GM21737 (cell line): ENCODE measurements around the gene SUGCT.

Source experiments
- ATAC-seq: cut with Tn5 transposase; IDR thresholded peaks from one replicate; pipeline ENCODE4 v1.9.1; 2021; ENCODE audit warnings: mild to moderate bottlenecking, moderate library complexity; ENCODE audit not compliant: unreplicated experiment

SUGCT gene

DNA sequence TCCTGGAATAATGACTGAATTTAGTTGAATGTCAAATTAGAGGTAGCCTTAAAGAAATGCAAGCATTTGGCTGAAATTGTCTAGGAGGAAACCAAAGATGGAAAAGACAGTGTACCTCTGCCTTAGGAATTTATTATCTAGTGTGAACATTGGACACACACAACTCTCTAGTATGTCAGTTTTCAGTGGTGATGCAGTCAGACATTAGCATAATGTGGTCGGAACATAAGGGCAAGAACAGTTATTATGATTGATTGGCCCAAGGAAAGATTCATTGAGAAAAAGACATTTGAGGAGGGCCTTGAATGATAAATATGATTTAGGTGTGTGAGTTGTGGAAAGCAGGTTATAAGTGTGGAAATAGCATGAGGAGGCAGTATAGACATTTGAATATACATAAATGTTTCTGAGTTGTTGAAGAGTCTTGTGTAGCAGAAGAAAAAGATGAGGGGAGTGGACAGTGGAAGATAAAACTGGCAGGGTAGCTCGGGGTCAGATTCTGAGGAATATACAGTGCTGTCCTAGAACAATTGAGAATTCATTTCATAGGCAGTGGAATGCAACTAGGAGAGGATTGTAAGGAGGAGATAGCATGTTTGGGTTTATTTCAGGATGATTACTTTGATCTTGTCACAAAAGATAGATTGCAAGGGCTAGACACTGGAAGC, 414.7 kb downstream of the SUGCT start:
- ATAC-seq: no peak

DNA sequence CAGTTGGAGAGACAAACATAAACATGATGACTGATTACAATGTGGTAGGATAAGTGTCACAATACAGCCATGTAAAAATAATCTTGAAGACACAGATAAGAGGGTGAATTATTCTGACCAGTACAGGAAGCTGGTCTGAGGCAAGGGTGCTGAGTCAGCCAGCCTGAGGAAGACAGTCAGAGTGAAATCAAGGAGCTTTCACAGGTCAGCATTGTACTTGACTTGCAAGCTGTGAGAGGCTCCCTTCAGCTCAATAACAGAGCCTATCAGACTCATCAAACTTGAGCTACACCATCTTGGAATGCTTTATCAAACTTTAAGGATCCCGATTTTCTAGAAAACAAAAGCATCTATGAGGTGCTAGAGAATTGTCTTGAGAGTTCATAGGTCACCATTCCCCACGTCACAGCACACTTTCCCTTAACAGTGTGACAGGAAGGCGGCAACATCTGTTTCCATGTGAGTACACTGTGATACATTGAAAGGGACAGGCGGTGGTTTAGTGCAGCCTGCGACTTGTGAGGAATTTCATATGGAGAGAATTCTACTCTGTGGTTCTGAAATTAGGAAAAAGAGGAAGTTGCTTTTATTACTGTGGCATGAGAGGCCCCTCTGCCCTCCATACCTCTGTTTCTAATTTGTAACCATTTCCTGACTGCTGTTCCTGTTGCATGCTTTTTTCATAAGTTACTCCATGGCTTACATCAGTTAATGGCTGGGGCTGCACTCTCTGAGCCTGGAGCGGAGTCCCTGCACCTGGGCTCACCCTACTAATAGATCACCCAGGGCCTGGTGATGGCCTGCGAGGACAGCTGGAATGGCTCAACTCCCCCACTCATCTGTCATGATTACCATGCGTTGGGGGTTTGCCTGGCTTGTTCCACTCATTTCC, 417.1 kb downstream of the SUGCT start:
- ATAC-seq: peak; percentile 83

- ATAC-seq: no peak
These were observed 425.9 kb downstream of the SUGCT start for GRCh38 chr7:40560672-40561071.

DNA sequence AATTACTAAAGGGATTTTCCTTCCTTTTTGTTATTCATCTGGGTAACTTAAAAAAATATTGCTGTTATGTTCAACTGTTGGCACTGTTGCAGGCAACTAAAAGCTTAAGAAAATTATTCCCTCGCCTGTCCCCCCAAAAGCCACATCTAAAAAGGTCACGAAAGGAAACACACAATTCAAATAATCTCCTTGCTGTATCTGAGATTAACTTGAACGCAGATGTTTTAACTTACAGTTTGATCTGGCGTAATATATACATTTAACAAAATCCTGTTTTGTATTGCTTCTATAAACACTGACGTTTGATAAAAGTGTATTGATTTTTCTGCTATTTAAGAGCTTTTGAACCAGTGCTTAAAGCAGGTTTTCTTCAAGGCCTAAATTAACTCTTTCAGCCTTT, 432.1 kb downstream of the SUGCT start:
- no peak for ATAC-seq

DNA sequence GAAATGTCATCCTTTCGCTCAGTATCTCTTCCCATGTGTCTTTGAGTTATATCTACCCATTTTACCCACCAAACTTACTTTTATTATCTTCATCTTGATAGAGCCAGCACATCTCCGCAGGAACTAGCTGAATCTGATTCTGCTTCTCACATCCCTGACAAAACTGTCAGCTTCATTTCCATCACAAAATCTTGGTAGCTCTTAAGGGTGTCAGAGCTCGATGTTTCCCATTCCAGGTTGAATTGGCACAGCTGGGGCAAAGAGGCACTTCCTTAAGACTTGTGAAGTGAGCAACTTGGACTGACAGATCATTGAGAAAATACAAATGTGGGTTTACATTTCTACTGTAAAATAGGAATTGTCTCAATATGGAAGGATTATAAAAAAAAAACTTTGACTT, 434.5 kb downstream of the SUGCT start:
- ATAC-seq: no peak

GRCh38 chr7:40570223-40570622, 435.4 kb downstream of the SUGCT start:
- no peak for ATAC-seq

DNA sequence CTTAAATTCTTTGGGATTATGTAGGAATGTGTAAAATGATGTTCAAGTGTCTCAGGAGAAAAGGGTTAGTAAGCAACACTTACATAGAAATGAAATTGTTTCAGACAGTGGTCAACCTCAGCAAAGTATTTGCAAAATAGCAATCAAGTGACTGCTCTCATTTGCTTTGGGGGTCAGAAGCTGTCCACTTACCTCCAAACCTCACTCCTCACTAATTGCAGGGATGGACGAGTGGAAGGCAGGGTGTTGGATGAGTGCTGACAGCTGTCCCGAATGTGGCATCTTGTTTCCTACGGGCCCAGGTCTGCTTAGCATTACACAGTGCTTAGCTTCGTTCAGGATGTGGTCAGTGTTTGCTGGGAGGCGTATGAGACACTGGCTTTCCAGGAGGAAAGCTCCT, 437.0 kb downstream of the SUGCT start:
- no peak for ATAC-seq

DNA sequence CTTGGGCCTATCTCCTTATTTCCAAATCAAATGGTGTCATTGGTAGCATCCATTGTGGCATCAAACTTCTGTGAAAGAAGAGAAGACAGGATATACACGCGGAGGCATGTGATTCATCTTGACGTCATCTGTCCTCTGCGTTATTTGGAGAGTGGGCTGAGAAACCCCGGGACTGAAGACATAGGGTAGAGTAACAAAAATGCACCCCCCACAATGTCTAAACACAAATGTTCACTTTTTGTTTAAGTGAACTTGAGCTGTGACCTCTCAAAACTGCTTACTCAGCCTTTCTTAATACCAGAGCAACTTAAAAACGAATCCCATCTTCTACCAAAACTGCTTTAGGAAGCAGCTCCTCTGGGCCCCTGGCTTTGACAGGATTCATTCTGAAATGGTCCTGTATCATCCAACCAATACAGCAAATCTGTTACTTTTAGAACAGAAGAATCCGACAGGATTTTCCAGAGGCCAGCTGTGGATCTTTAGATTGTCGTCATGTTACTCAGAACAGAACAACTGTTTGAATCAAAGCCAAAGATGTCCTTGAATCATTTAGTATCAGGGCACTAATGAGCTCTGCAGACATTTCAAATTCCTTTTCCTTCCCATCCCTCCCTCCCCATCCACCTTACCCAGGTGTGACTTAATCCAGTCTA, 438.1 kb downstream of the SUGCT start:
- no peak for ATAC-seq

DNA sequence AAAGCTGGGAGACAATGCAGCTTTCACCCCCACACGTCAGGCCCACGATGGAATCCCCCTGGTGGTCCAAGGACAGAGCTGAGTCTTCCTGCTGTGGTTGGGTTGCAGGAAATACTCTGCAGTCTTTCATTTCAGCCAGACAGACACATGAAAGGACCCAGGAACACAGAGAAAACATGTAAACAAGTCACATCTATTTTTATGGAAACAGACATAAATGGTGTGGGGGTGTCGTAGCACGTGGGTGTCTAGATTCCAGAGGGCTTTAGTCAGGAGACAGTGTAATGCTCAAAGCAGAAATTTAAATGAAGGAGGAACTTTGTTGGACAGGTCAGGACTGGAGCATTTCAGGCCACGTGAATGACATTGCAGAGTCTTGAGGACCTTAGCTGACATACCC, 444.6 kb downstream of the SUGCT start:
- ATAC-seq: no peak

- no peak for ATAC-seq
These were observed 446.0 kb downstream of the SUGCT start for GRCh38 chr7:40580776-40581175.

- ATAC-seq: no peak
These were observed 447.7 kb downstream of the SUGCT start for GRCh38 chr7:40582539-40582938.

- ATAC-seq: no peak
These were observed 449.1 kb downstream of the SUGCT start for GRCh38 chr7:40583667-40584444.

GRCh38 chr7:40584667-40585433, 450.0 kb downstream of the SUGCT start:
- no peak for ATAC-seq

GRCh38 chr7:40586197-40586596, 451.4 kb downstream of the SUGCT start:
- ATAC-seq: no peak

GRCh38 chr7:40587419-40587818, 452.6 kb downstream of the SUGCT start:
- ATAC-seq: no peak

- no peak for ATAC-seq
These were observed 460.3 kb downstream of the SUGCT start for GRCh38 chr7:40595129-40595528.

DNA sequence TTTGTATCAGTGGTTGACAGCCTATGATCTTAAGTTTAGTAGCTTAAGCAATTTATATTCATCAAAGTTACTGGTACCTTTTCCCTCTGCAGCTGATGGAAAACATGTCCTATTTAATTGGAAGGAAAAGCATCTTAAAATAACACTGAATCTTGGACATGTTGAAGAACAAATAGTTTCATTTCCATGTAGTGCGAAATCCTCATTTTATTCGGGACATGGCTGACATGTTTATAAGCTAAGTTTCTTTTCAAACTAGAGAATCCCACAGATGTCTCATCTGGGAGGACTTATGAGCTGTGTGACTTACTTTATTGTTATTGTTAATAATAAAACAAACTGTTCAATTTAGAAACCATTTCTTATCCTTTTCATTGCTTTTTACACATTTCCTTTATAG, 461.0 kb downstream of the SUGCT start:
- ATAC-seq: no peak

- no peak for ATAC-seq
These were observed 462.7 kb downstream of the SUGCT start for GRCh38 chr7:40597517-40597916.

DNA sequence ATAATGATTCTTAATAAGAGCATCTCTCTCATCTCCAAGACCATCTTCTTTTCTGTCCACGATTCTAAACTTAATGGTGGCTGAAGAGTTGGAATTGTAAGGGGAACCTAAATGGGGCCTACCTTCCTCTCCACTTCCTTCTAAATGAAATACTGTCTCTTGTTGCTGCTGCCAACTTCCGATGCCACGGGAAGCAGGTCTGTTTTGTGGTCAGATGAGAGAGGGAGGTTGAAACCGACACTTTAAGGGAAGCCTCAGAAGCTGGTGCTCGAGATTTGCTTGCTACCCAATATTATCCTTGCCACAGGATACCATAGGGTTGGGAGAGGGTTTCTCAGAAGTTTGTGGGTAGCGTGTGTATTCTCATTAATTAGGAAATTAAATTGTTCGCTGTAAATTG, 464.1 kb downstream of the SUGCT start:
- ATAC-seq: no peak

- no peak for ATAC-seq
These were observed 465.0 kb downstream of the SUGCT start for GRCh38 chr7:40599836-40600235.
